Bronchial epithelial cell (primary cell): Measurements from ENCODE around the gene ADAMTSL5. TPM values are rescaled to one million over a fixed set of nuclear protein-coding genes. Genes with fewer than 3 reads are reported as not detected.
"Not testable (repeated sequence)": the region's sequence is repeated elsewhere in the genome, so short reads cannot be mapped to it uniquely, and the experiment has no call there.

Experiments used
- DNase-seq: peaks from one replicate; pipeline ENCODE4 v3.0.0-alpha.2; 2010; ENCODE audit warnings: low read depth
- FAIRE-seq: peaks from 2 replicates; lab custom pipeline; 2011; peaks lifted over from hg19 to GRCh38; lab: Jason Lieb, UNC
- H3K27me3 ChIP-seq: 2 replicates; pipeline ENCODE4 v1.5.1; 2011; ENCODE audit warnings: low read length; ENCODE audit not compliant: control insufficient read depth, insufficient read depth
- H3K36me3 ChIP-seq: 2 replicates; pipeline ENCODE4 v1.5.1; 2011; ENCODE audit warnings: low read length; ENCODE audit not compliant: control insufficient read depth, insufficient read depth
- H3K4me3 ChIP-seq: 2 replicates; pipeline ENCODE4 v1.5.1; 2011; ENCODE audit warnings: mild to moderate bottlenecking, low read depth, low read length, control low read depth
- total RNA-seq: library from RNA; depleted of rRNA; stranded (reverse); fragments of >200 nt; gene quantifications from 2 replicates; pipeline ENCODE4 v1.2.1, GENCODE V29; 2014
- TF ChIP-seq, protein P1 (sequence below): IDR thresholded peaks from 2 replicates; pipeline ENCODE4 v1.5.1; 2011; ENCODE audit warnings: mild to moderate bottlenecking, moderate library complexity, low read length, control low read depth, inconsistent platforms; ENCODE audit not compliant: insufficient read depth, severe bottlenecking

The ADAMTSL5 gene
- total RNA-seq, 1 donor from 2014 or later = 1.8 TPM

GRCh38 chr19:1531587-1531986 is 18.8 kb upstream of the ADAMTSL5 start:
- TF ChIP-seq, protein P1, sequence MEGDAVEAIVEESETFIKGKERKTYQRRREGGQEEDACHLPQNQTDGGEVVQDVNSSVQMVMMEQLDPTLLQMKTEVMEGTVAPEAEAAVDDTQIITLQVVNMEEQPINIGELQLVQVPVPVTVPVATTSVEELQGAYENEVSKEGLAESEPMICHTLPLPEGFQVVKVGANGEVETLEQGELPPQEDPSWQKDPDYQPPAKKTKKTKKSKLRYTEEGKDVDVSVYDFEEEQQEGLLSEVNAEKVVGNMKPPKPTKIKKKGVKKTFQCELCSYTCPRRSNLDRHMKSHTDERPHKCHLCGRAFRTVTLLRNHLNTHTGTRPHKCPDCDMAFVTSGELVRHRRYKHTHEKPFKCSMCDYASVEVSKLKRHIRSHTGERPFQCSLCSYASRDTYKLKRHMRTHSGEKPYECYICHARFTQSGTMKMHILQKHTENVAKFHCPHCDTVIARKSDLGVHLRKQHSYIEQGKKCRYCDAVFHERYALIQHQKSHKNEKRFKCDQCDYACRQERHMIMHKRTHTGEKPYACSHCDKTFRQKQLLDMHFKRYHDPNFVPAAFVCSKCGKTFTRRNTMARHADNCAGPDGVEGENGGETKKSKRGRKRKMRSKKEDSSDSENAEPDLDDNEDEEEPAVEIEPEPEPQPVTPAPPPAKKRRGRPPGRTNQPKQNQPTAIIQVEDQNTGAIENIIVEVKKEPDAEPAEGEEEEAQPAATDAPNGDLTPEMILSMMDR = no peak
- no peaks in the 10 kb centered on the region for H3K36me3 ChIP-seq
- no peaks in the 10 kb centered on the region for H3K27me3 ChIP-seq
- FAIRE-seq = no peak
- DNase-seq = no peak
- no peak overlapping the region for H3K4me3 ChIP-seq

GRCh38 chr19:1530856-1531255 is 18.0 kb upstream of the ADAMTSL5 start:
- DNase-seq, H3K27me3 ChIP-seq, H3K36me3 ChIP-seq, H3K4me3 ChIP-seq, FAIRE-seq: not testable (repeated sequence)

GRCh38 chr19:1529430-1529816 is 16.6 kb upstream of the ADAMTSL5 start:
- Histone ChIP-seq H3K36me3 (no peaks in the 10 kb centered on the region), H3K4me3 (no peak overlapping the region), H3K27me3 (peaks cover 5% of the 10 kb centered on the region)
- TF ChIP-seq, protein P1 = no peak
- DNase-seq = no peak
- FAIRE-seq = no peak

DNA sequence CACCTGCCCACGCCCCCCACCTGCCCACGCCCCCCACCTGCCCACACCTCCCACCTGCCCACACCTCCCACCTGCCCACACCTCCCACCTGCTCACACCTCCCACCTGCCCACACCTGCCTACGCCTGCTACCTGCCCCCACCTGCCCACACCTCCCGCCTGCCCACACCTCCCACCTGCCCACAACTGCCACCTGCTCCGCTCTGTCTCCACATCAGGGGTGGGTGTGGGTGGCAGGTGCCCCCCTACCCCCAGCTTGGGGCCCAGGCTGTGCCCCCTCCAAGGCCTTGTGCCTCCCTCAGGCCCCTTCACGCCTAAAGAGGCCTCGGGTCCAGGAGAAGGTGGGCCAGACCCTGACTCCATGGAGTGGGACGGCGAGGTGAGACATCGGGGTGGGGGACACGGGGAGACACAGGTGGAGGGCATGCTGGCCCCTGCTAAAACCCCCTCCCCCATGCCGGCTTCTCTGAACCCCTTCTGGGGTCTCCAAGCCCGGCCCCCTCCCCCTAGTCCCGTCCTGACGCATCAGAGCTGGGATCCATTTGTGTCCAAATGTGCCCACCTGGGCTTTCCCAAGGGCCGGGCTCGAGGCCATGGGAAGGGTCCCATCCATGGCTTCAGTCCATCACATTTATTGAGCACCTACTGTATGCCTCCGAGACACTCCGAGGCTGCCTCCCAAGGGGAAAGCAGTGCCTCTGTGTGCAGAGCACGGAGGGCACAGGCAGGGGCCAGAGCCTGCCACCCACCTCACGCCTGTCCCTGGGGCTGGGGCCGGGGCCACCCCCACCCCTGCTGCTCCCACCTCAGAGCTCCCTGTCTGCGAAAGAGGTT is 16.0 kb upstream of the ADAMTSL5 start:
- TF ChIP-seq, protein P1 = no peak
- FAIRE-seq = no peak
- no peaks in the 10 kb centered on the region for H3K36me3 ChIP-seq
- DNase-seq = no peak
- peaks cover 8% of the 10 kb centered on the region for H3K27me3 ChIP-seq
- H3K4me3 ChIP-seq = no peak overlapping the region

DNA sequence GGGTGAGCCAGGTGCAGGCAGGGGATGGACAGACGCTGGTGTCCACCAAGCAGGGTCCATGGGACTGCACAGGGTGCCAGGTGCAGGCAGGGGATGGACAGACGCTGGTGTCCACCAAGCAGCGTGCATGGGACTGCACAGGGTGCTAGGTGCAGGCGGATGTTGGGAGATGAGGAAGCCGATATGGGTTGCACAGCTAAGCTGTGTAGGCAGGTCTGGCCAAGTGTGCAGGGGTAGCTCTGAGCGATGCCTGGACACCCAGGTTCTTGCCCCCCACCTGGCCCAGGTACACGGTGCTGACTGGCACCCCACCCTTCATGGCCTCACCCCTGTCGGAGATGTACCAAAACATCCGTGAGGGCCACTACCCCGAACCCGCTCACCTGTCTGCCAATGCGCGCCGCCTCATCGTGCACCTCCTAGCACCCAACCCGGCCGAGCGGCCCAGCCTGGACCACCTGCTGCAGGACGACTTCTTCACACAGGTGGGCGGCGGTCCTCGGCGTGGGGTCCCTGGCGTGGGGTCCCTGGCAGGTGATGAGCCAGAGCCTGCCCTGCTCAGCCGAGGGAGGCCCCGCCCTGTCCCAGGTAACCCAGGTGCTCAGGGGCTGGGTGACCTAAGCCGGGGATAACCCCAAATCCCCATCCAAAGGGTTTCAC is 15.0 kb upstream of the ADAMTSL5 start:
- H3K36me3 ChIP-seq = no peaks in the 10 kb centered on the region
- FAIRE-seq = no peak
- TF ChIP-seq, protein P1 = no peak
- peaks cover 12% of the 10 kb centered on the region for H3K27me3 ChIP-seq
- no peak for DNase-seq
- H3K4me3 ChIP-seq = no peak overlapping the region

DNA sequence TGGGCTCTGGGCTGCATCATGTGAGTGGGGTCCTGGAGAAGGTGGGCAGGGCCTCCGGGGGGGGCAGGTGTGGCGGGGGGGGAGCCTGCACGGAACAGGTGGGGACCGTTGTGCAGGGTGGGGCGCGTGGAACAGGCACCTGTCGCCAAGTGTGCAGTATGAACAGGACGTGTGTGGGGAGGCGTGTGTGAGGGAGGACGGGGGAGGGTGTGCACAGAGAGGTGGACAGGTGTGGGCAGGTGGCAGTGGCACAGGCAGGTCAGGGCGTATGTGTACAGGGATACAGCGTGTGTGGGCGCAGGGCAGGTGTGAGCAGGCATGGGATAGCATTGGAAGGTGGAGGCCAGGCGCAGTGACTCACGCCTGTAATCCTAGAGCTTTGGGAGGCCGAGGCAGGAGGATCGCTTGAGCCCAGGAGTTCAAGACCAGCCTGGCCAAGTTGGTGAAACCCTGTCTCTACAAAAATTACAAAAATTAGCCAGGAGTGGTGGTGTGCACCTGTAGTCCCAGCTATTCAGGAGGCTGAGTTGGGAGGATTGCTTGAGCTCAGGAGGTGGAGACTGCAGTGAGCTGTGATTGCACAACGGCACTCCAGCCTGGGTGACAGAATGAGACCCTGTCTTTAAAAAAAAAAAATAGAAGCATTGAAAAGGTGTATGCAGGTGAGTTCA is 14.3 kb upstream of the ADAMTSL5 start:
- Histone ChIP-seq H3K36me3 (no peaks in the 10 kb centered on the region), H3K27me3 (peaks cover 14% of the 10 kb centered on the region), H3K4me3 (no peak overlapping the region)
- DNase-seq = peak; percentile 48
- no peak for FAIRE-seq
- TF ChIP-seq, protein P1 = no peak
